T-helper 22 cell (primary cell): ENCODE results near the gene GRHPR.
"Not testable (repeated sequence)": the region's sequence is repeated elsewhere in the genome, so short reads cannot be mapped to it uniquely, and the experiment has no call there.

Experiments used
- DNase-seq: peaks from one replicate; pipeline ENCODE4 v3.0.0-alpha.2; 2020; ENCODE audit warnings: low read depth

Gene GRHPR

GRCh38 chr9:37421914-37422288 lies 595 bp upstream of the GRHPR start:
- DNase-seq, result no peak

DNA sequence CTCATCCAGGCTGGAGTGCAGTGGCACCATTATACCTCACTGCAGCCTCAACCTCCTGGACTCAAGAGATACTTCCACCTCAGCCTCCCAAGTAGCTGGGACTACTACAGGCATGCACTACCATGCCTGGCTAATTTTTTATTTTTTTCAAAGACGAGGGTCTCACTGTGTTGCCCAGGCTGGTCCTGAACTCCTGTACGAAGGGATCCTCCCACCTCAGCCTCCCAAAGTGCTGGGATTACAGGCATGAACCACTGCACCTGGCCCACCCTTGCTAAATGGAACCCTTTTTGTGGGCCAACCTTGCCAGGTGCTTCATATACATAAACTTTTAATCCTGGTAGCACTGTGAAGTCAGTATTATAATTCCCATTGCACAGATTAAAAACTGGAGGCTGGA lies 1.0 kb downstream of the GRHPR start:
- no peak for DNase-seq

GRCh38 chr9:37424204-37424685 lies 1.7 kb downstream of the GRHPR start:
- no peak for DNase-seq

DNA sequence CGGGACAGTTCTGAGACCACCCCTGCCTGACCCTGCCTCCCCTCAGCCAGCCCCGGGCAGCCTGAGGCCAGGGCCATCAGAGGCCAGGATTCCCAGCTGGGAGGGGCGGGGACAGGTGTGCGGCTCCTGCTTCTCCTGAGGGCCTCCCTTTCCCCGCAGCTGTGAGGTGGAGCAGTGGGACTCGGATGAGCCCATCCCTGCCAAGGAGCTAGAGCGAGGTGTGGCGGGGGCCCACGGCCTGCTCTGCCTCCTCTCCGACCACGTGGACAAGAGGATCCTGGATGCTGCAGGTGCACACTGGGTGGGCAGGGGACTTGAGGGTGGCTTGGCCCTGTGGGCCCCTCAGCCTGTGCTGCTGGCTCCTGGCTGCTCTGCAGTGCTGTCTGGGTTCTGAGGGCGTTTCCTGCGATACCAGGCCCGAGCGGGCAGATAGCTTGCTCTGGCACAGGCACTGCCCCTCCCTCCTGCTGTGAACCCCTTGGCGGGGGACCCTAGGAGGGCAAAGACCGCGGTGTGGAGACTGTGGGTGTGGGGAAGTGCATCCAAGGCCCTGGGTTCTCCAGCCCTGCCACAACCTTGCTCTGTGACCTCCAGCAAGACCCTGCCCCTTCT lies 2.3 kb downstream of the GRHPR start:
- DNase-seq, result no peak

DNA sequence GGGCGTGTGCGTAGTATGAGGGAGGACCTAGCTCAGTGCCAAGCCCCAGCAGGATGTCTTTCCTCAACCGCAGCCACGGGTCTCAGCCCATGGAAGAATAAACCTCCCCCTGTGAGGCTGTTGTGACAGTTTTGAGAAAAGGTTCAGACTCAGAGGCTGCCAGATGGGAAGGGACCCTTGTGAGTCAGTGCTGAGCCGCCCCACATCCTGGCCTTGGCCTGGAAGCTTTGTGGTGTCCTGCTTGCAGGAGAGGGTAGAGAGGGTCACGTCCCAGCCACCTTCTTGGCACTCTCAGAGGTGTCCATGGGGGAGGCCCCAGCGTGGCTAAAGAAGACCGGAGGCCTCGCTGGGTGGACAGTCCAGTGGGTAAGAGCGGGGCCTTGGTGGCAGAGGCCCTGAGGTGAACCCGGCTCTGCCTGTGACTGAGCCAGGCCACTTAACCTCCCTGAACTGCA lies 2.8 kb downstream of the GRHPR start:
- DNase-seq, result no peak

- not testable (repeated sequence) for DNase-seq
These were observed 3.9 kb downstream of the GRHPR start for GRCh38 chr9:37426431-37426830.

DNA sequence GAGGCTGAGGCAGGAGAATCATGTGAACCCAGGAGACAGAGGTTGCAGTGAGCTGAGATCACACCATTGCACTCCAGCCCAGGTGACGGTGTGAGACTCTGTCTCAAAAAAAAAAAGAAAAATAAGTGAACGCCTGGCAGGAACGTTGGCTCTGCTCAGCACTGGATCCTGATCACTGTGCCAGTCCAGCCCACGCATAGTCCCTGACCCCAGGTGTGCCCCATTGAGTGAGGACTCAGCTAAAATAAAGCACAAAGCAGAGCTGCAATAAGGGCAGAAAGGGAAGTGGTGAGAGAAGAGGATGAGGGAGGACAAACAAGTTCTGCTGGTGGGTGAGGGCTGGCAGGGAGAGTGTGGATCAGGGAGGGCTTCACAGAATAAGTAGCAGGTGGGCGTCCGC lies 4.3 kb downstream of the GRHPR start:
- DNase-seq, result no peak

DNA sequence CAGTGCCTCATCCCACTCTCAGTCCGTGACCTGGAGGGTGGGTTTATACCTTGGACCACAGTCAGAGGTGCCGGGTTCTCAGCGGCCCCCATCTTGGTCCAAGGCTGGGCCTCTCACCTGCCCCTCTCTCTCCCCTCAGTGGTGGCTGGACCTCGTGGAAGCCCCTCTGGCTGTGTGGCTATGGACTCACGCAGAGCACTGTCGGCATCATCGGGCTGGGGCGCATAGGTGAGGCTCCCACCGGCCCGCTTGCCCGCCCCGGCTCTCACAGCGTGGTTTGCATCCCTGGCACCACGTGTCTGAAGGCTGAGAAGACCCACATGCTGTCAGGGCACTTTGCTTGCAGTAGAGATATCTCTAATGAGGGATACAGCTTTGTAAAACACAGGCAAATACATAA lies 5.8 kb downstream of the GRHPR start:
- DNase-seq, result no peak

GRCh38 chr9:37429441-37430285 lies 7.2 kb downstream of the GRHPR start:
- no peak for DNase-seq

GRCh38 chr9:37430841-37431597 lies 8.5 kb downstream of the GRHPR start:
- no peak for DNase-seq

DNA sequence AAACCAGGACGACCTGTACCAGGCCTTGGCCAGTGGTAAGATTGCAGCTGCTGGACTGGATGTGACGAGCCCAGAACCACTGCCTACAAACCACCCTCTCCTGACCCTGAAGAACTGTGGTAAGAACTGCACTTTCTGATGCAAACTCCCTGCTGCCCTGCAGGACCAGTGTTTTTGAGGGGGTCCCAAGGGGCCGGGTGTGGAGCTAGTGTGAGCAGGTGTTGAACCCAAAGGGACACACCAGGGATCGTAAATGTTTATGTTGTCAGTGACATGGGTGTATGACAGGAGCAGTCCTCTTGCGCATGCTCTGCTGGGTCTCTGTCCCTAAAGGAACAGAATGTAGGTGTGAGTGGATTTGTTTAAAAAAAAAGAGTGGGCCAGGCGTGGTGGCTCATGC lies 9.5 kb downstream of the GRHPR start:
- no peak for DNase-seq

- no peak for DNase-seq
These were observed 11.4 kb downstream of the GRHPR start for GRCh38 chr9:37433867-37434371.

DNA sequence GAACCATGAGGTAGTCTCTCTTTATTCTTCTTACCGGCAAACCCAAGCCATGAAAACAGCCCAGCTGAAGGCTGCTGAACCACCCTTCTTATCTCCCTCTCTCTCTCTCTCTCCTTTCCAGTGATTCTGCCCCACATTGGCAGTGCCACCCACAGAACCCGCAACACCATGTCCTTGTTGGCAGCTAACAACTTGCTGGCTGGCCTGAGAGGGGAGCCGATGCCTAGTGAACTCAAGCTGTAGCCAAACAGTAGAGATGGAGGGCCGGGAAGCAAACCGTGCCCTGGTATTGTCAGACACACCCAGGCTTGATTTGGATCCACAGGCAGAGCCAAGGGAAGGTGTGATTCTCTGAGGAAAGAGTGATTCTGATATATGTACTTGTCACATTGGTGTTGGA lies 14.0 kb downstream of the GRHPR start:
- DNase-seq, result no peak

DNA sequence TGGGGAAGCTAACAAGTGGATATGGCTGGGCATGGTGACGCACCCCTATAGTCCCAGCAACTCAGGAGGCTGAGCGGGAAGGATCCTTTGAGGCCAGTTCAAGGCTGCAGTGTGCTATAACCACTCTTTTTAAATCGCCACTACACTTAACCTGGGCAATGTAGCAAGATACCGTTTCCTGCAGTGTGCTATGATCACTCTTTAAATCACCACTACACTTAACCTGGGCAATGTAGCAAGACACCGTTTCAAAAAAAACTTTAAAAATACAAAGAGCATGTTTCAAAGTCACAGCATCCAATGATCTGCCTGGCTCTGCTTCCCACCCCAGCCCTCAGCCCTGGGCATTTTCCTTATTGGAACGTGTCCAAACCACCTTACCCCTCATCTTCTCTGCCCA lies 14.5 kb downstream of the GRHPR start:
- DNase-seq, result no peak

DNA sequence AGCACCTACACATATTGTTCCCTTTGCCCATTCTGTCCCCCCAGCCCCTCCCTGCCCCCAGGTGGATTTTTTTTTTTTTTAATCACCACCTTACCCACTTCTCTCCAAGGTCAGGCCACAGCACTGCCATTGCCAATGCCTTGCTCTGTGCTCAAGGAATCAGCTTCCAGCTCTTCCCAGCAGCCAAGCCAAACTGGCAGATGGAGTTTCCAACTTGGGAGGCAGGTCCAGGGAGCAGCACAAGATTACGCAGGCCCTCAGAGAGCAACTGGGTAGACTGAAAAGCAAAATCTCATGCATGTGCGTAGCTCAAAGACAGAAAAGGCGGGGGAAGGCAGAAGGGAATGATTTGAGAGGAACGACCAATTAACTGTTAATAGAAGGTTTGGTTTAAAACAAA lies 15.1 kb downstream of the GRHPR start:
- no peak for DNase-seq

DNA sequence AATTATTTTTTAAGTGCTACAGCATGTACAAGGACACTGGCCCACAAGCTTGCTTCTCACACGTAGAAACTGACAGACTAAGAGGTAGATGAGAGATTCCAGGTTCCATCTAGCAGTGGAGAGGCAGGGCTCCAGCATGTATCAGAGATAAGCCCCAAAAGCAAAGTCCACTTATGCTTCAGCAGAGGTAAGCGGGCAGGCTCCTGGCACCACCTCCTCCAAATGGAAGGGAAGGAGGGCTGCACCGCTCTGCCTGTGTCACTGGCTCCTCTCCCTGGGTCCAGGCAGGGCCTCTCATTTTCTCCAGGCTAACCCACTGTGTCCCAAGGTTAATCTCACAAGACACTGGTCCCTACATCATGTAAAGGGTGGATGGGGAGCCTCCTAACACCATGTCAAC lies 15.9 kb downstream of the GRHPR start:
- no peak for DNase-seq

DNA sequence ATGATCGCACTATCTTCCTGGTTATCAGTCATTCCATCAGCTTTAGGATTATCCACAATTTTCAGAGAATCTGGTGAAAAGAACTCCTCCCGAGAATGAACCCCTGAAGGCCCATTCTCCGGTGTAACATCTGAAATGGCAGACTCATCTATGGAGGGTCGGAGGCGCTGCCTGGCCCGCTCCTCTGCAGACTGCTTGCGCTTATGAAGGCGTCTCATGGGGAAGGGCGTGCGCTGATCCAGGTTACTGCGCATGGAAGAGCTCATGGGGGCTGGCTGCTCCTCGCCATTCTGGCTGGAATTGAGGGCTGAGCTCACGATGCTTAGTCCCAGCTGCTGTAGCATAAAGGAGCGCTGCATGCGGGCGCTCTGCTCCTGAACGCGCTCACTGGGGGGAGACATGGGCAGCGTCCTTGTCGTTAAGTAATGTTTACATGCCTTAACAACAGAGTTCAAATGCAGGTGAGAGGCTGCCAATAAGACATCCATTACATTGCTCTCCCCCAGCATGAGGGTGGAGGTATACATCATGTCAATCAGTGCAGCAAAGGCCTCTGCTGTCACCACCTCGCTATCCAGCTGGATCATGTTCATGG lies 19.4 kb downstream of the GRHPR start:
- no peak for DNase-seq

- no peak for DNase-seq
These were observed 20.1 kb downstream of the GRHPR start for GRCh38 chr9:37442556-37442955.

DNA sequence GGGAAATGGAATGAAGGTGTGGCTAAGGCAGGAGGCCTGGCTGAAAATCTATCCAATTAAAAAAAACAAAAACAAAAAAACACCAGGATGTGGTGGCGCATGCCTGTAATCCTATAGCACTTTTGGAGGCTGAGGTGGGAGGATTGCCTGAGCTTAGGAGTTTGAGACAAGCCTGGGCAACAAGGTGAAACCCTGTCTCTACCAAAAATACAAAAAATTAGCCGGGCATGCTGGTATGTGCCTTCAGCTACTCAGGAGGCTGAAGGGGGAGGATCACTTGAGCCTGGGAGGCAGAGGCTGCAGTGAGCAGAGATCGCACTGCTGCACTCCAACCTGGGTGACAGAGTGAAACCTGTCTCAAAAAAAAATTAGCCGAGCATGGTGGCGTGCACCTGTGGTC lies 21.1 kb downstream of the GRHPR start:
- no peak for DNase-seq

DNA sequence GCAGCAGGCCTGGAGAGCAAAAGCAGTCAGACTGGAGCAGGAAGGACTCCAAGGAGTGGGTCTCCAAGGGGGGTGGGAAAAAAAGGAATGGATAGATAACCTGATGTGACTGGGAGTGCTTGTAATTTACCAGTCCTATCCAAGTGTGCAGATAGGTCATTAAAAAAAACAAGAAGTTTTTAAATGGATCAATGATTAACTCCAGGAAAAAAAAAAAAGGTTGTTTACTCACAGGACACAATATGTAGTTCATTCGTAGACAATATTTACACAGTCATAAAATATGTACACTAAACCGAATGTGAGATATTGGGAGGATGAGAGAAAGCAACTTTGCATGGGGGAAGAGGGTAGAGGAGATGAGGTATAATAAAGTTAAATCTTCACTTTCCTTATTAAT lies 22.4 kb downstream of the GRHPR start:
- DNase-seq, result no peak

- DNase-seq, result no peak
These were observed 23.3 kb downstream of the GRHPR start for GRCh38 chr9:37445832-37446231.

- no peak for DNase-seq
These were observed 23.9 kb downstream of the GRHPR start for GRCh38 chr9:37446401-37446800.
